ENCODE data around the gene ITPR2.
"Not testable (repeated sequence)": the region's sequence is repeated elsewhere in the genome, so short reads cannot be mapped to it uniquely, and the experiment has no call there.

The ITPR2 gene

DNA sequence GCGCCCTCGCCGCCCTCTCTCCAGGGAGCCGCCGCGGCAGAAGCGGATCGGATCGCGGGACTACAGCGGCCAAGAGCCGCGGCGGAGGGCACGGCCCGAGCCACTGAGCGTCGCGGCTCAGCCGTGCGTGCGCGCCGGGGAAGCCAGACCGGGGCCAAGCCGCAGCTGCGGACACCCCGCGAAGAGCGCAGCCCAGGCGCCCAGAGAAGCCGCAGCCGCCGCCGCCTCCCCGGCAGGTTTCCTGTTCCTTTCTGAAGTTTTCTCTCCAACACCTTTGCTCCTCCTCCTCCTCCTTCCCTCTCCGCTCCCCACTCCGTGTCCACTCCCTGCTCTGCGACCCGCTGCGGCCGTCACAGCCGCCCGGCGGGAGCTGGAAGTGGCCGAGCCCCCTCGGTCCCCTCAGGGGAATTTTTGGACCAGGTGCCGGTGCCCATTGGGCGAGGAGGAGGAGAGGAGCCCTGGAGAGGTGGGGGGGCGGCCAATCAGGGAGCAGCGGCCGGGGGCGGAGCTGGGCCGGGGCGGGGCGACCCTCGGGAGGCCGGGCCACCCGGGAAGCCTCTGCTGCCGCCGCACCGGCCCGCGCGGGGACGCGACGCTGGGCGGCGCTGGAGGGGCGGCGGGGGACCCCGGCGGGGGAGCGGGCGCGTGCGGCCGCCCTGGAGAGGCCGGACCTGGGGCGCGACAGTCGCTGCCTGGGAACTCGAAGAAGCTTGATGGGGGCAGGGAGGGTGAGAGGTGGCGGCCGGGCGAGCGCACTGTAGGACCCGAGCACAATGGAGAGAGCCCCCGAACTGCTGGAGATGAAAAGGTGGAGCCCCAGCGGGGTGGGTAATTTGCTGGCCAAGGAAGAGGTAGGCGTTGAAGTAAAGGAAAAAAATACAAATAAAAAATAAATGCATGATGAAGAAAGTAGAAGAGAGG is at the start of gene ITPR2:
Gene ITPR2 (minus strand): TSS at position 373 of the 921 bp plus-strand sequence. CDS start 413 bp downstream, outside the sequence.
- peak; percentile 90 to 94 for DNase-seq

DNA sequence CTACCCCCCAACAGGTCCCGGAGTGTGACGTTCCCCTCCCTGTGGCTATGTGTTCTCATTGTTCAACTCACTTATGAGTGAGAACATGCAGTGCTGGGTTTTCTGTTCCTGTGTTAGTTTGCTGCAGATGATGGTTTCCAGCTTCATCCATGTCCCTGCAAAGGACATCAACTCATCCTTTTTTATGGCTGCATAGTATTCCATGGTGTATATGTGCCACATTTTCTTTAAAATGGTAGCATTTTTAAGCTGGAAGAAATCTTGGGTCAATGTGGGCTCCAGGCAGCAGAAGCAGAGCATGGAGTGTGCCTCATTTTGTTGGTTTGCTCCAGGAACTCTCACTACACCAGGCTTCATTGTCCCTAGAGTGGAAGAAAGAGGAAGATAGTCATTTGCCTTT is 47.6 kb upstream of the ITPR2 start:
- DNase-seq = no peak

DNA sequence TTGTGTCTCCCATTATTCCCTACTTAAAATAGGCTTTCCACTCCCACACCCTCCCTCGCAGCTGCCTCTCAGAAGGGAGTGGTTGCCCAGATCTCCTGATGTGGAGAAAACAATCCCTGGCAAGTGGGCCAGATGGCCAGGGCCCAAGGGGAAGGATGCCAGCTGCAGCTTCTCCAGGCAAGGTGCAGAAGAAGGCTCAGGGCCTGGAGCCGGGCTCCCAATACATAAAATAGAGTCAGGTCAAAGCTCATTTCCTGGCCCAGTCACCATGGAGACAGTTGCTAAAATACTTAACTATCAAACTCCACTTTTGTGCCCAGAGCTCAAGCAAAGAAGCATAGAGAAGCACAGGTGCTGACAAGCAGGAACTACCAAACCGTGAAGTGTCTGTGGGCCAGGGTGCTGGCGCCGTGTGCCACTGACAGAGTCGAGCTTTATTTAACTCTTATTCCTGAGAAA is 45.7 kb upstream of the ITPR2 start:
- DNase-seq = no peak

DNA sequence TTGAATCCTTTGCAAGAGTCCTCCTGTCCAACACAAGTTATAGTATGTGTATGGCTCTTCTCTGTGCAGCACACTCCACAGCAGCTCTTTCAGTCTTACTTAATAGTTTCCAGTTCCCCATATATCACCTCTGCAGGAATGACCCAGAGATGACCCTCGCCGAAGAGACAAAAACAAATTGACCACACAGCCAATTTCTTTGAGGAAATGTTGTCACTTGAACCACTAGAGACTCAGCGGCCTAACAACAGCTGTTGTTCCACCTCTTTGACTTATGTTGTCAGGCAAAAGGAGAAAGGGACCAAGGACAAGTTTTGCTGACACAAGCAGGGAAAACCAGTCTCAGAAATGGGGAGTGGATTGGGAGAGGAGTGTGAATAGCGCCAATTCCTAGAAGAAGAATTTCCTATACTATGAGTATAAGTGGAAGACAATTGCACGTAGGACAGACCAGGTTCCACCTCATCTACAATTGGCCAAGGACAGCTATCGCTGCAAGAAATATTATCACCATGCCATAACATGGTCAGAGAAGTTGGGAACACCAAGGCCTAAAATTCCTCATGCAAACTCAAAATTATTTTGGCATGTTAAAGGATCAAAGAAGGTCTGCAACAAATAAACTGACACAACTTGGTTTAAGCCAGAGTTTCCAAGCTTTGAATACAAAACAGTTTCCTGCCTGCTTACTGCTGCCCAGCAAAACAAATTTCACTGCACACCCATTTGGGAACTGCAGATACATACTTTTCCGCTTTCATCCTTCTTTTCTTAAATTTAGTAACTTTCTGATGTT is 41.7 kb upstream of the ITPR2 start:
- no peak for DNase-seq

DNA sequence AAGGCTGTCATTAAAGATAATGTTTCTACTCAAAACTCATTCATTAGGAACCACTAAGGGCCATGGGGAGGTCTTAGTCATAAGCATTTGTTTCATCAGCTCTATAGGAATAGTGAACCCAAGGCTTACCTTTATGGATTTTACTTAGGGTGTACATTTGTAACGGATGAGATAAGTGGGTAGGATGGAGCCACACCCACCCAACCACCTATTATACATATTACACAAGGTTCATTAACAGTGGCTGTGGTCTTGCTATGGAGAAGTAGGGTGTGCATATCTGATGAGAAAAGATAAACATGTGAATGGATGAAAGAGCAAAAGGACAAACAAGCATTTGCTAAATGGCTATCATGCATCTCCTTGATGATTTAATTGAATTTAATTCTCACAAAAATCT is 39.6 kb upstream of the ITPR2 start:
- DNase-seq = no peak

DNA sequence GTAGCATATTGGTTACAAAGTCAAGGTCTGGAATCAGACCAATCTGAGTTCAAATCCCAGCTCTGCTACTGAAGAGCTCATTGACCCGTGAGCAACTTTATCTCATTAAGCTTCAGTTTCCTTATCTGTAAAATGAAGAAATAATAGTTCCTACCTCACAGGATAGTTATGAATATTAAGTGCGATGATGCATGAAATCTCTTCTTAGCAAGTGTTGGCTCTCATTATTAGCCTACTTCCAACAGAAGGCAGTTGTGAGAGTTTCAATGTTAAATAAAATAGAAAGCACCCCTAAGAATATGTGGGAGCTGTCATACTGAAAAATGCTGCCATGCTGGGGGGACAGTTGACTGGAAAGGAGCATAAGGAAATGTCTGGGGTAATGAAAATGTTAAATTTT is 39.0 kb upstream of the ITPR2 start:
- no peak for DNase-seq

DNA sequence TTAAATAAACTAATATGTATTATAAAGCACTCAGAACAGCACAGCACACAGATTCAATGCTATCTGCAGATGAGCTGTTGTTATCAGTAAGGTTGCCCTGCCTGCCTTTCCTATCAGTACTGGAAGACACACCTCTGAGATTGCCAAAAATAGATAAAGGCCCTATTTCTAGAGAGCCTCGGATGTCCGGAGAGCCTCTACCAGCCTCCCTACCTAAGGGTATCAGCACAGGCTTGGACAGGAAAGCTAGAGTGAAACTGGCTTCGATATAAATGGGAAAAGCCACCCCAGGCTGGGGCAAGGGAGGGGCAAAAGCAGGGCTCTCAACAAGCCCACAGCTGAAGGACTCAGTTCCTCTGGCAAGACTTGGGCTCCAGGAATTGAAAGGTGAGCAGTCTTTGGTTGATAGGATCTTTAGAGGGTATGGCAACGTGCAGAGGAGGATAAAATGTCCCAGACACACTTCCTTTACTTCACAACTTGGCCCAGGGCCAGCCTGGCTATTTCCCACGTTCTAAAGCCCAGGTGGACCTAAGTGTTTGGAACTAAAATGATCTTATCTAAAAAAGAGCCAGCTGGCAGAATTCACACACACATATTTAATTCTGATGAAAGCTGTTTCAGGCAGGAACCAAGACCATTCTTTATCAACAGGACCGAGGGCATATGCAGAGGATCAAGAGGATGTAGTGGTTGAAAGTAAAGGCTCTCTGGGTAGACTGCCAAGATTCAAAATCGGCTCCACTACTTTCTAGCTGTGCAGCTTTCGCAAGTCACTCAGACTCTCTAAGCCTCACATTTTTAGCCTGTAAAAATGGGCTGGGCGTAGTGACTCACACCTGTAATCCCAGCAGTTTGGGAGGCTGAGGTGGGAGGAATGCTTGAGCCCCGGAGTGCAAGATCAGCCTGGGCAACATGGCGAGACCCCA is 37.8 kb upstream of the ITPR2 start:
- DNase-seq = no peak

DNA sequence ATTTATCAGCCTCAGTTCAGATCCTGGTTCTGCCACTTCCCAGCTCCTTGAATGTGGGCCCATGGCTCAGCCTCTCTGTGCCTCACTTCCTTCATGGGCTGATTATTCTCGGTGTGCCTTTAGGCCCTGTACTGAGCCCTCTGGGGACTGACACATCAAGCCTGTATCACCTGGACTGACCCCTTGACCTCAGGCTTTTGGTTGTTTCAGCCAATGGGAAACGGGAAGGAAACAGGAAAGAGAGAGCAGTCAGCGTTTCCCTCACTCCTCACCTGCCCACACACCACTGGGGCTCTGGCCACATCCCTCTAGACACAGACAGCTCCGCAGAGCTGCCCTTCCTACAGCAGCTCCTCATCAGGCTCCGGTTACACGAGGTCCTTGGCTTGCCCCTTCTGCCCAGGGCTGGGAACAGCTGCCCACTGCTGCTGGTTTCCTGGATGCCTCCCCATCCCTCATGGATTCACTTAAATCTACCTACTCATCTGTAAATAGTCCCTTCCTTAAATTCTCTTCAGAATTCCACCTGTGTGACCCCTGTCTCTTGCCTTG is 37.0 kb upstream of the ITPR2 start:
- DNase-seq = no peak

DNA sequence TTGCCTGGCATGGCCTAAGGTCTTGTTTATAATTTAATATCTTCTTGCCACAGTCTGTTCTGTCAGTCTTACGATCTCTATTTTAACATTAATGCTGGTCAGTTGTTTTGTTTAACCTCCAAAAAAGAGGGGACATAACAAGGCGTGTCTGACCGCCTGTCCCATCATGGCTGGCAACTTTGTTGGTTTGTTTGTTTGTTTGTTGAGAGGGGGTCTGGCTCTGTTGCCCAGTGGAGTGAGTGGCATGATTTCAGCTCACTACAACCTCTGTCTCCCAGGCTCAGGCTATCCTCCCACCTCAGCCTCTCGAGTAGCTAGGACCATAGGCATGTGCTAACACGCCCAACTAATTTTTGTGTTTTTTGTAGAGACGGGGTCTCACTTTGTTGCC is 36.1 kb upstream of the ITPR2 start:
- DNase-seq = no peak

DNA sequence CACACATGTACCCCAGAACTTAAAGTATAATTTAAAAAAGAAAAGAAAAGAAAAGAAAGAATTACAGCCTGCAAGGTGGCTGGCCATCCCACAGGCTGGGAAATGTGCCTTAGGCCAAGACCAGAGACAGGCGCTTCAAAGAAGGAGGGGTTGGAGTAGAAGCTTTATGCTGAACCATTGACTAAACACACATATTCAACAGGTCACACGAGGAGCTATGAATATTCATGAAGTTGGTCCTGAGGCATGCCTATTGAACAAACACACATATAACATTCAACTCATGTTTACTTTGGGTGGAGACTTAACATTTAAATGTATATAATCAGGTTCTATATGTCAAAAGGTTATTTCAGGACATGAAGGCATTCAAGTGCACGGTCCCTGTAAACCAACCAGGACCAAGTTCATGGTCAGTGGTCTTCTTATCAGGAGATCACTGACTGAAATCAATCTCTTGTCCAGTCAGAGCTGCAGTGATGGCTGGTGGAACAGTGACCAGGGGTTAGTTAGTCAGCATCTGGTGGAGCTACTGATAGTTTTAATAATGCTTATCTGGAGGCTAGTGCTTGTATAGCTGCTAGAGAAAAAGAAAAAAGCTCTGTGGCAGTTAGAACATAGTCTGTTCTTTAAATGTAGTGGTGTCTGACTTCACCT is 35.6 kb upstream of the ITPR2 start:
- no peak for DNase-seq

DNA sequence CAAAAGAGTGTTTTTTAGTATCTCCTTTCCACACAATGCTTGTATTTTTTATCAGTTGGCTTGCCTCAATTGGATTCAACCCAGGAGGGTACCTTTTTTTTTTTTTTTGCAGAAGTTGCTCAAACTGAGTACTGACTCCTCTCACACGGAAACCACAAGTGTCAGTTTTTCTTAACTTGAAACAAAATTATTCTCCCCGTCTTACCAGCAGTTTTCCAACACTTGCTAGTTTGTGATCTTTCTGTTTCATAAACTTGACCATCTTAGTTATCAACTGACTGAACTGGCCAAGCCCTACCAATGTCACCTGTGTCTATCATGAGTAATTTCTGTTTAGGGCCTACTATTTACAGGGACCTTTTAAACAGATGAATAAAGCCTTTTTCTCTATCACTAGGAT is 34.1 kb upstream of the ITPR2 start:
- no peak for DNase-seq

DNA sequence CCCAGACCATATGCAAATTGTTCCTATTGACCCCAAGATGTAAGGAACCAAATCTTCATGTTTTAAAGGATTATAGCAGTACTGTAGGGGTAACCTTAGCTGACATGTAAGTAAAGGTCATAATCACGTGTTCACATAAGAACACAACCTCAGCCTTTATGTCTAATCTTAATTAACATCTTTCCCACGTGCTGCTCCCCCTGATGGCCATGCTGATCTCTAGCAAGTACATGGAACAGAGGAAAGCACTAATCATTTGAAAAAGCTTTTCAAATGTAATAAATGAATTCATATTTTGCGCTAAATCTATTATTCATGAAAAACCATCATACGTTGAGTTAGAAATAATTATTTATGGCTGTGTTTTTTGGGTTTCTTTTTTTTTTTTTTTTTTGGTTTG is 30.5 kb upstream of the ITPR2 start:
- DNase-seq = no peak

DNA sequence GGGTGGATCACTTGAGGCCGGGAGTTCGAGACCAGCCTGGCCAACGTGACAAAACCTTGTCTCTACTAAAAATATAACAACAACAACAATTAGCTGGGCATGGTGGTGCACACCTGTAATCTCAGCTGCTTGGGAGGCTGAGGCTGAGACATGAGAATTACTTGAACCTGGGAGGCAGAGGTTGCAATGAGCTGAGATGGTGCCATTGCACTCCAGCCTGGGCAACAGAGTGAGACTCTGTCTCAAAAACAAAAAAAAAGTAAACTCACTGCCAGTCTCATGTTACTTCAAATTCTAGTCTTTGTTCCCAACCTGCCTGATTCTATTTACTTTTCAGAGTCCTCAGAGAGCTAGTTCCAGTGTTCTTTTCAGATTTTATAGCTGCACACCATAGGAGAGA is 29.8 kb upstream of the ITPR2 start:
- DNase-seq = not testable (repeated sequence)

DNA sequence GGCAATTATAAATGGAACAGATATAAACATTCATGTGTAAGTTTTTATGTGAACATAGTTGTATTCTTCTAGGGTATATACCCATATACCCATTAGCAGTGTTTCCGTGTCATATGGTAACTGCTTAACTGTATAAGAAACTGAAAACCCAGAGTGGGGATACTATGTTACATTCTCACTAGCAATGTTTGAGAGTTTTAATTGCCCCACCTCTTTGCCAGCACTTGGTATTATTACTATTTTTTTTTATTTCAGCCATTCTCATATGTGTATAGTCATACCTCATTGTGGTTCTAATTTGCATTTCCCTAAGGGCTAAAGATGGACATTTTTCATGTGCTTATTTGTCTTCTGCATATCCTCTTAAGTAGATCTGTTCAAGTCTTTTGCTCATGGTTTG is 28.7 kb upstream of the ITPR2 start:
- DNase-seq = no peak

DNA sequence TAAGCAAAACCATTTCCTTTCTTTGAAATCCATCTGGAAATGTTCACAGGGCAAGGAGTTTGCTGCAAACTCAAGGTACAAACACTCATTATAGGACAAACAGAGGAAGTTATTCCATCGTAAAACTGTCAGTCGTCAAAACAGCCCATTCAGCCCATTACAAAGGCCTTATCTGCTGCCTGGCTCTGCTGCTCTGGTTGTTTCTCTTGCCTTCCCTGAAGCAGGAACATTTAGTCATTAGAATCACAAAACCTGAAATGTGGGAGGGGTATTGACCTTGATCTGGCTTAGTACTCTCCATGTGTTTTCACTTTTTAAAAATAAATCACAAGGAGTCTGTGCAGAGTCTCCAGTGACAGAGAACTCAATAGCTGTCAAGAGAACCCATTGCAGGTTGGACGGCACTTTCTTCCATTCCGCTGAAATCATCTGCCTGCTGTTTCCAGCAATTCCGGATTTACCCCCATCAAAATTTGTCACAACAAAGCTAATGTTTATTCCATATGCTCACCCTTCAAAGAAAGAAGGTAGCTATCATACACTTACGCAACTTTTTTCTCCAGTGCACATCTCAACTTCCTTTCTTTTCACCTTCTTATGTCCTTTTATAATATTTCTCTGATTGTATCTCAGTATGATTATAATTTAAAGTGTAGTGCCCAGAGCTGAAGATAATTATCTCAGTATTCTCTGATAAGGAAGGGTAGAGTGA is 24.6 kb upstream of the ITPR2 start:
- DNase-seq = no peak

DNA sequence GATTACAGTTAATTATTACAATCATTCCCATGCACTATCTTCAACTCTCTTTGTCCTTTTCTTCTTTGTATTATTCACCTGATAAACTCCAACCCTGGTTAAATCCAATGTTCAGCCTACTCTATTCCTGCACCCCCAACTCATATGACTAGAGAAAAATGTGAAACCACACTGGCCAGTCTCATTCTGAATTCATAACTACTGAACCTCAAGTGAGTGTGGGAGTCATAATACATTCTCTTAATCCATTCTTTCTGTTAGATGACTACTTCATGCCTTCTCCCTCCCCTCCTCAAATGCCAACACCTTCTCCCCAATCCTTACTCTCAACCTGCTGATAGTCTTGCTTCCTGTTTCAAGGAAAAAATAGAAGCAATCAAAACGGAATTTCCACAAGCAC is 22.3 kb upstream of the ITPR2 start:
- no peak for DNase-seq

DNA sequence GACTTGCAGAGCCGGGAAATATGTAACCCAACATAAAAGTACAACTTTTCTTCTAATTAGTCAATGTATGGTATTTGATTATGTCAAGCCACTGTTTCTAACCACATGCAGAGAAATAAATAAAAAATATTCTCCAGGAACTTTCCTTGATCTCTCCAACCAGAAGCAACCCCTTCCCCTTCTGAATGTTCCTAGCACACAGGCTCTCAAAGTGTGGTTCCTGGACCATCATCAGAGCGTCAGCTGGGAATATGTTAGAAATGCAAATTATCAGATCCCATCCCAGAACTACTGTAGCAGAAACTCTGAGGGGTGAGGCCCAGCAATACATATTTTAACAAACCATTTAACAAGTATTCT is 21.0 kb upstream of the ITPR2 start:
- no peak for DNase-seq

DNA sequence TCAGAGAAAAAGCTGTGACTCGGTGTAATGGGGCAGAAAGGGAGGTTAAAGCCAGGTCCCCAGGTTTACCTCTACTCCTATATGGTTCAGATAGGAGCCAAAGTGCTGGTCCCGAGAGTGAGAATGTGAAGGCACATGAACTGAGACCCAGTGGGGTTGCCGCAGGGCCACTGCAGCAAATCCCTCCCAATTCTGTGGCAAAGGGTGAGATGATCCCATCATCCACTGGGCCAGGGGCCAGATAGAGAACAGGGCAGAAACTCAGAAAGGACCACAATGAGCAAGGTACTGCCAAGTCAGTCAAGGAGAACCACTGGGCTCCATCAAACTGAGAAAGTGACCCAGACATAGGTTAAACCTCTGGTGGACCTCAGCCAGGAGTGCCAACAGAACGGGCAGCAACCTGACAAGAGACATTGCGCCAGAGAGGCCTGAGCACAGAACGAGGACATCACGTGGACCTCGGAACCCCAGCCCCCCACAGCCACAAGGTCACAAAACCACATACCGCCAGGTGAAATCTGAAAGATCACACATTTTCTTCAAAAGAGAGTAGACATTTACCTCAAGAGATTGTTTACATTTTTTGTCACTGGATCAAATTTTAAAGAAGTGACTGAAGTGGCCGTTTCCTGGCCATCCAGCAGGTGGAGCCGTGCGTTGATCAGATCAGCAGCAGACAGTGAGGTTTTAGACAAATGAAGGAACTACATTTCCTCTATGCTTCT is 20.5 kb upstream of the ITPR2 start:
- peak; percentile 58 to 62 for DNase-seq

DNA sequence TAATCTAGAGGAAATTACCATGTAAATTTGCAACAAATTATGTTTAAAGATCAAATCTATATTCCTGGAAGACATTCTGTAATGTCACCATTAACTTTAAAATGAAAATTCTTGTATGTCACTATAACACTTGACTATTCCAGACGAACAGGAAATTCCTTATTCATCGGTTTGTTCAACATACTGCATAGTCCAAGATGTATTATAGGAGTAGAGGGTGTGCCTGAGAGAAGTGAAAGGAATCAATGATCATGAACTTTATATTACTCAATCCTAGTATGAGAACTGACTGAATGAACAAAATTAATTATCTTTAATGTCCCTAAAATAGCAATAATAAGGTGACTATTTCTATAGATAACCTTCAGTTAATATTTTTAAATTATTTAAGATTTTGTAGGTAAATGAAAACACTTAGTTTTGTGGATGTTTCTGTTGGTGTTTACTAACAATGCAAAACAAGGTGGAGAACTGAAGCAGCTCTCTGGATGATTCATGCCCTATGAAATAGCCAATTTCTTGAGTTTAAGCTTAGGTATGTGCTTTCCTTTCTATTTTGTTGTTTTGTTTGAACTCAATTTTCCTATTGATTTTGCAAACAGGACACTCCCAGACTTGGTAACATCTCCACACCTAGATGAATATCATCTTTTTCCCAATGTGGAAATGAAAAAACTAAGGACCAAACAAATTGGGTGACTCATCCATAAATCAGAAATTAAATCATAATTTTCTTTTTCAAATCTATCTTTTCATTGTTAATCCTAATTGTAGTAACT is 18.2 kb upstream of the ITPR2 start:
- no peak for DNase-seq

All from stimulated activated CD4-positive, alpha-beta T cell treated with anti-CD3 and anti-CD28 coated beads, Interleukin-4, amount 100 ng/mL, for 4 hours (primary cell).